Endothelial cell of umbilical vein (primary cell): ENCODE measurements around the gene MAP4K3.

Source experiments
- CTCF ChIP-seq, 2 donors: IDR thresholded peaks; 1 replicate in 1 of 2; 2 replicates in 1 of 2; pipeline ENCODE4 v1.5.1; 2011; ENCODE audit warnings: low read length in 2 of 2, mild to moderate bottlenecking in 2 of 2, moderate library complexity in 2 of 2, control low read depth in 1 of 2, inconsistent platforms in 1 of 2, low read depth in 1 of 2; ENCODE audit not compliant: insufficient read depth in 1 of 2; ENCODE audit errors: extremely low read depth in 1 of 2
- EZH2 ChIP-seq: IDR thresholded peaks from 2 replicates; pipeline ENCODE4 v1.6.1; 2012; ENCODE audit warnings: borderline replicate concordance, low read depth, mild to moderate bottlenecking, moderate library complexity, low read length, inconsistent platforms; ENCODE audit not compliant: severe bottlenecking
- POLR2A ChIP-seq: IDR thresholded peaks from 2 replicates; pipeline ENCODE4 v1.6.1; 2012; ENCODE audit warnings: low read depth, mild to moderate bottlenecking, control low read depth, low read length
- POLR2AphosphoS5 ChIP-seq: IDR thresholded peaks from 2 replicates; pipeline ENCODE4 v1.6.1; 2012; ENCODE audit warnings: low read depth, mild to moderate bottlenecking, control low read depth, low read length, moderate library complexity; ENCODE audit not compliant: insufficient read depth

DNA sequence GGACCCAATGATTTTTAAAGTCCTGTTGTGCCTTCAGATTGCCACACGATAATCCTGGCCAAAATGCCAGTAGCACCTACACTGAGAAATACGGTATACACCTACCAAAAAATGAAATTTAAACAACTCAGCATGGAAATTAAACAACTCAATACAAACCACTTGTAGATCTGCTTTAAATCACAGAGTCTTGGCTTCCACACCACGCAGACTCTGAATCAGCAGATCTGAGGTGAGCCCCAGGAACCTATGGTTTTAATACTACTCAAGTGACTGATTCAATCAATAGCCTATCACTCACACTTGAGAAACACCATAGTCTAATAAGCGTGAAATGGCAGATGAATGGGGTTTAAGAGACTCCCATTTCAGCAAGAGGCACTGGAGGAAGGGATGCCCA lies 46.9 kb downstream of the MAP4K3 start:
- TF ChIP-seq CTCF (IDR thresholded peaks at IDR 0.05; ENCODE audit: extremely low read depth in 1 of 2, insufficient read depth in 1 of 2, low read depth in 1 of 2, low read length in 2 of 2) (no peak), POLR2AphosphoS5 (no peak), POLR2A (no peak), EZH2 (no peak)
